K562 (cell line): ENCODE results near the gene CAGE1. TPM values are rescaled to one million over a fixed set of nuclear protein-coding genes. Genes with fewer than 3 reads are reported as not detected.

Source experiments
- BRD9 ChIP-seq: fragments of 450-650 bp; IDR thresholded peaks from 2 replicates; pipeline ENCODE4 v1.6.1; 2018; ENCODE audit warnings: low read depth; ENCODE audit not compliant: partially characterized antibody
- DPF2 ChIP-seq: fragments of 450-650 bp; IDR thresholded peaks from 2 replicates; pipeline ENCODE4 v1.6.1; 2016
- FOXA3 ChIP-seq, 2 experiments: fragments of 450-650 bp in 1 of 2; sonication (generic) in 1 of 2; formaldehyde crosslinking; IDR thresholded peaks in 1 of 2; conservative IDR thresholded peaks in 1 of 2; 2 replicates each; pipeline versions ENCODE4 v1.4.0 to v1.8.0; 2020 to 2022; ENCODE audit warnings: mild to moderate bottlenecking in 2 of 2, missing genetic modification reagents in 1 of 2
- FOXJ2 ChIP-seq: fragments of 200-800 bp; sonication (Bioruptor generic); IDR thresholded peaks from 2 replicates; pipeline ENCODE4 v1.6.1; 2016; ENCODE audit warnings: missing genetic modification characterization, missing compliant biosample characterization
- ID3 ChIP-seq, 2 experiments: fragments of 250-450 bp in 1 of 2; fragments of 450-650 bp in 1 of 2; sonication (Bioruptor Pico) in 1 of 2; IDR thresholded peaks; 2 replicates each; pipeline versions ENCODE4 v1.6.1 to v1.8.0; 2016 to 2021; ENCODE audit warnings: mild to moderate bottlenecking in 2 of 2, moderate library complexity in 2 of 2, missing compliant biosample characterization in 1 of 2, missing genetic modification characterization in 1 of 2
- L3MBTL2 ChIP-seq: fragments of 450-650 bp; IDR thresholded peaks from 2 replicates; pipeline ENCODE4 v1.6.1; 2016; ENCODE audit warnings: mild to moderate bottlenecking, moderate library complexity
- MEF2D ChIP-seq: conservative IDR thresholded peaks from 2 replicates; pipeline ENCODE4 v1.6.1; 2016; ENCODE audit warnings: low read depth, missing genetic modification characterization, missing compliant biosample characterization
- MGA ChIP-seq: fragments of 450-650 bp; IDR thresholded peaks from 2 replicates; pipeline ENCODE4 v1.6.1; 2016; ENCODE audit warnings: mild to moderate bottlenecking, moderate library complexity
- NFRKB ChIP-seq: fragments of 450-650 bp; IDR thresholded peaks from 2 replicates; pipeline ENCODE4 v1.6.1; 2016; ENCODE audit warnings: low read depth
- ZNF57 ChIP-seq: fragments of 450-650 bp; formaldehyde crosslinking; IDR thresholded peaks from 2 replicates; pipeline ENCODE4 v1.4.0; 2020; ENCODE audit warnings: mild to moderate bottlenecking, moderate library complexity
- polyA plus RNA-seq, 8 experiments: library from polyadenylated mRNA; depleted of rRNA in 4 of 8; stranded (reverse) in 5 of 8; unstranded in 3 of 8; fragments of >200 nt; fragmentation: Nextera tagmentation in 2 of 8; fragmentation: Illumina TruSeq in 1 of 8; extraction: Ambion mirVana in 2 of 8; extraction: Trizol in 1 of 8; gene quantifications; 2 replicates each; pipeline versions ENCODE4 v1.2.1 to v1.2.3, GENCODE V29; 2011 to 2014; ENCODE audit warnings: inconsistent platforms in 1 of 8, missing spikeins in 1 of 8
- total RNA-seq, 7 experiments: library from RNA; depleted of rRNA in 6 of 7; stranded (reverse); fragments of >200 nt in 6 of 7; fragmentation: Illumina TruSeq in 2 of 7; extraction: Trizol in 2 of 7; gene quantifications; 2 replicates each; pipeline versions ENCODE4 v1.2.1 to v1.2.3, GENCODE V29; 2011 to 2021; ENCODE audit warnings: low replicate concordance in 1 of 7
- TF ChIP-seq, protein P1 (sequence below): fragments of 450-650 bp; IDR thresholded peaks from 2 replicates; pipeline ENCODE4 v1.6.1; 2014; ENCODE audit warnings: low read depth, mild to moderate bottlenecking, moderate library complexity, borderline replicate concordance
- TF ChIP-seq, protein P2 (sequence below): sonication (generic); formaldehyde crosslinking; IDR thresholded peaks from 2 replicates; pipeline ENCODE4 v1.8.0; 2022; ENCODE audit warnings: mild to moderate bottlenecking, missing genetic modification reagents

CAGE1 gene
- total and polyA plus RNA-seq, 9 of the 15 experiments (the other 6 are each of a cell fraction or from before 2014, with no cell fraction given) = 0.13 to 0.33 (median 0.18) TPM; not detected in 4

DNA sequence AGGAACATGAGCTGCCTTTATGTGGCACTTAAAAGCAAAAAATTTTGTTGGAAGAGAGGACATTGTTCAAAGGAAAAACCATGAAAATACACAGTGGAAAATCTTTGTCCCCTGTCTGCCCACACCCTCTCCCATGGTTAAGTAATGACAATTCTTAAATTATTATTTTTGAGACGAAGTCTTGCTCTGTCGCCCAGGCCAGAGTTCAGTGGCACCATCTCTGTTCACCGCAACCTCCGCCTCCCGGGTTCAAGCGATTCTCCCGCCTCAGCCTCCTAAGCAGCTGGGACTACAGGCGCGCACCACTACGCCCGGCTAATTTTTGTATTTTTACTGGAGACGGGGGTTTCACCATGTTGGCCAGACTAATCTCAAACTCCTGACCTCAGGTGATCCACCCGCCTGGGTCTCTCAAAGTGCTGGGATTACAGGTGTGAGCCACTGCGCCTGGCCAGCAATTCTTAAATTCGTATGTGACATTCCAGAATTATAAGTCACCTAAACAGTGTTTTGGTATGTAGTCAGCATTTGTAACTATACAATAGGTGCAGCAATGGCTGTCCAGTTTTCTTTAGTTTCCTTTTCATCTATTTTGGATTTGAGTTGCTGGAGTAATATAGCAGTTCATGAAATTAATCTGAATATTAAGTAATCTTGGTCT is 75.9 kb downstream of the CAGE1 start (continued):
- peak; percentile 62 for TF ChIP-seq MGA
- peak; percentile 36 for TF ChIP-seq NFRKB
- 0 out of 2 replicates have a peak, but pooled peaks have one; percentile 48 for TF ChIP-seq MEF2D
- peak in 1 of 2 experiments; percentile 26; a peak in 1 of 4 replicates for TF ChIP-seq FOXA3 (CRISPR knock-in tag; conservative IDR thresholded peaks at IDR 0.05 in 1 of 2, IDR thresholded peaks at IDR 0.05 in 1 of 2)
- TF ChIP-seq ZNF57 (CRISPR knock-in tag) = no peak
- 0 out of 2 replicates have a peak, but pooled peaks have one; percentile 11 for TF ChIP-seq FOXJ2 (tag)
- 0 out of 2 replicates have a peak, but pooled peaks have one; percentile 15 for TF ChIP-seq ID3 (CRISPR knock-in tag; IDR thresholded peaks at IDR 0.05)
- no peak for TF ChIP-seq ID3 (tag; IDR thresholded peaks at IDR 0.05)
- TF ChIP-seq, protein P1, sequence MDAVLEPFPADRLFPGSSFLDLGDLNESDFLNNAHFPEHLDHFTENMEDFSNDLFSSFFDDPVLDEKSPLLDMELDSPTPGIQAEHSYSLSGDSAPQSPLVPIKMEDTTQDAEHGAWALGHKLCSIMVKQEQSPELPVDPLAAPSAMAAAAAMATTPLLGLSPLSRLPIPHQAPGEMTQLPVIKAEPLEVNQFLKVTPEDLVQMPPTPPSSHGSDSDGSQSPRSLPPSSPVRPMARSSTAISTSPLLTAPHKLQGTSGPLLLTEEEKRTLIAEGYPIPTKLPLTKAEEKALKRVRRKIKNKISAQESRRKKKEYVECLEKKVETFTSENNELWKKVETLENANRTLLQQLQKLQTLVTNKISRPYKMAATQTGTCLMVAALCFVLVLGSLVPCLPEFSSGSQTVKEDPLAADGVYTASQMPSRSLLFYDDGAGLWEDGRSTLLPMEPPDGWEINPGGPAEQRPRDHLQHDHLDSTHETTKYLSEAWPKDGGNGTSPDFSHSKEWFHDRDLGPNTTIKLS = 0 out of 2 replicates have a peak, but pooled peaks have one; percentile 76
- 0 out of 2 replicates have a peak, but pooled peaks have one; percentile 25 for TF ChIP-seq L3MBTL2
- TF ChIP-seq BRD9 = peak; percentile 55
- TF ChIP-seq, protein P2, sequence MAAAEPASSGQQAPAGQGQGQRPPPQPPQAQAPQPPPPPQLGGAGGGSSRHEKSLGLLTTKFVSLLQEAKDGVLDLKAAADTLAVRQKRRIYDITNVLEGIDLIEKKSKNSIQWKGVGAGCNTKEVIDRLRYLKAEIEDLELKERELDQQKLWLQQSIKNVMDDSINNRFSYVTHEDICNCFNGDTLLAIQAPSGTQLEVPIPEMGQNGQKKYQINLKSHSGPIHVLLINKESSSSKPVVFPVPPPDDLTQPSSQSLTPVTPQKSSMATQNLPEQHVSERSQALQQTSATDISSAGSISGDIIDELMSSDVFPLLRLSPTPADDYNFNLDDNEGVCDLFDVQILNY (CRISPR knock-in tag) = no peak
- TF ChIP-seq DPF2 = peak; percentile 77; the same call in 1 of the 2 replicates
